Smooth muscle cell (in vitro differentiated cells): ENCODE results near the gene SULT1C4. TPM values are rescaled to one million over a fixed set of nuclear protein-coding genes. Genes with fewer than 3 reads are reported as not detected.
A peak's percentile ranks its signal among the peaks of the same experiment; 100 is the strongest.

Experiments used
- DNase-seq: peaks from one replicate; lab custom pipeline; 2025; ENCODE audit not compliant: unreplicated experiment; lab: John Stamatoyannopoulos, UW
- H2AFZ ChIP-seq: fragments of 200-600 bp; sonication (generic); 2 replicates; pipeline ENCODE4 v1.6.0; 2016; ENCODE audit warnings: antibody characterized with exemption, low read depth, mild to moderate bottlenecking
- H3F3A ChIP-seq: fragments of 200-600 bp; sonication (generic); 2 replicates; pipeline ENCODE4 v1.6.0; 2017; ENCODE audit warnings: antibody characterized with exemption, low read depth
- H3K27ac ChIP-seq: fragments of 200-600 bp; sonication (generic); 2 replicates; pipeline ENCODE4 v1.5.1; 2016; ENCODE audit warnings: low read depth, mild to moderate bottlenecking
- H3K27me3 ChIP-seq: fragments of 200-600 bp; sonication (generic); 2 replicates; pipeline ENCODE4 v1.6.1; 2016; ENCODE audit warnings: low read depth, mild to moderate bottlenecking
- H3K36me3 ChIP-seq: fragments of 200-600 bp; sonication (generic); 2 replicates; pipeline ENCODE4 v1.5.1; 2016; ENCODE audit warnings: low read depth
- H3K4me1 ChIP-seq: fragments of 200-600 bp; sonication (generic); 2 replicates; pipeline ENCODE4 v1.5.1; 2016; ENCODE audit warnings: low read depth
- H3K4me2 ChIP-seq: fragments of 200-600 bp; sonication (generic); 2 replicates; pipeline ENCODE4 v1.6.0; 2016; ENCODE audit warnings: mild to moderate bottlenecking
- H3K4me3 ChIP-seq: fragments of 200-600 bp; sonication (generic); 2 replicates; pipeline ENCODE4 v1.5.1; 2016; ENCODE audit warnings: mild to moderate bottlenecking
- H3K79me2 ChIP-seq: fragments of 200-600 bp; sonication (generic); 2 replicates; pipeline ENCODE4 v1.6.0; 2016; ENCODE audit warnings: low read depth, mild to moderate bottlenecking
- H3K9ac ChIP-seq: fragments of 200-600 bp; sonication (generic); 2 replicates; pipeline ENCODE4 v1.6.0; 2016; ENCODE audit warnings: low read depth
- H3K9me3 ChIP-seq: fragments of 200-600 bp; sonication (generic); replicated peaks from 2 replicates; pipeline ENCODE4 v1.5.1; 2016; ENCODE audit warnings: low read depth
- H4K20me1 ChIP-seq: fragments of 200-600 bp; sonication (generic); 2 replicates; pipeline ENCODE4 v1.6.0; 2016; ENCODE audit warnings: low read depth
- WGBS: methylation state at CpG from one replicate; pipeline ENCODE4 v1.1.7; 2016; ENCODE audit warnings: low lambda C conversion rate; 5-methylcytosine and 5-hydroxymethylcytosine counted together
- polyA plus RNA-seq: library from polyadenylated mRNA; unstranded; fragments of >200 nt; fragmentation: Nextera tagmentation; extraction: Ambion mirVana; gene quantifications from 2 replicates; pipeline ENCODE4 v1.2.1, GENCODE V29; 2016
- total RNA-seq: library from RNA; depleted of rRNA; stranded (reverse); fragments of >200 nt; gene quantifications from 2 replicates; pipeline ENCODE4 v1.2.3, GENCODE V29; 2014
- TF ChIP-seq, protein P1 (sequence below): fragments of 200-600 bp; sonication (generic); IDR thresholded peaks from 2 replicates; pipeline ENCODE4 v1.5.1; 2017; ENCODE audit warnings: borderline replicate concordance, mild to moderate bottlenecking, antibody characterized with exemption; ENCODE audit not compliant: insufficient read depth, poor library complexity, severe bottlenecking

SULT1C4 gene
- total and polyA plus RNA-seq, 2 experiments from 2014 or later = 4.7 to 9.2 TPM

- TF ChIP-seq, protein P1, sequence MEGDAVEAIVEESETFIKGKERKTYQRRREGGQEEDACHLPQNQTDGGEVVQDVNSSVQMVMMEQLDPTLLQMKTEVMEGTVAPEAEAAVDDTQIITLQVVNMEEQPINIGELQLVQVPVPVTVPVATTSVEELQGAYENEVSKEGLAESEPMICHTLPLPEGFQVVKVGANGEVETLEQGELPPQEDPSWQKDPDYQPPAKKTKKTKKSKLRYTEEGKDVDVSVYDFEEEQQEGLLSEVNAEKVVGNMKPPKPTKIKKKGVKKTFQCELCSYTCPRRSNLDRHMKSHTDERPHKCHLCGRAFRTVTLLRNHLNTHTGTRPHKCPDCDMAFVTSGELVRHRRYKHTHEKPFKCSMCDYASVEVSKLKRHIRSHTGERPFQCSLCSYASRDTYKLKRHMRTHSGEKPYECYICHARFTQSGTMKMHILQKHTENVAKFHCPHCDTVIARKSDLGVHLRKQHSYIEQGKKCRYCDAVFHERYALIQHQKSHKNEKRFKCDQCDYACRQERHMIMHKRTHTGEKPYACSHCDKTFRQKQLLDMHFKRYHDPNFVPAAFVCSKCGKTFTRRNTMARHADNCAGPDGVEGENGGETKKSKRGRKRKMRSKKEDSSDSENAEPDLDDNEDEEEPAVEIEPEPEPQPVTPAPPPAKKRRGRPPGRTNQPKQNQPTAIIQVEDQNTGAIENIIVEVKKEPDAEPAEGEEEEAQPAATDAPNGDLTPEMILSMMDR = no peak
- WGBS = 64% methylated on average over 3 of the region's 3 CpGs
- Histone ChIP-seq H3F3A (no peaks in the 10 kb centered on the region), H2AFZ (no peak overlapping the region), H3K9me3 (peaks cover 14% of the 10 kb centered on the region), H3K27me3 (no peaks in the 10 kb centered on the region), H3K4me3 (no peak overlapping the region), H3K4me2 (no peak overlapping the region), H3K27ac (no peak overlapping the region), H3K79me2 (no peaks in the 10 kb centered on the region), H4K20me1 (no peaks in the 10 kb centered on the region), H3K9ac (no peak overlapping the region), H3K4me1 (no peaks in the 10 kb centered on the region), H3K36me3 (no peaks in the 10 kb centered on the region)
- DNase-seq = no peak
These were observed 19.1 kb downstream of the SULT1C4 start for GRCh38 chr2:108396845-108397244.

- no peaks in the 10 kb centered on the region for H3F3A ChIP-seq
- no peaks in the 10 kb centered on the region for H3K79me2 ChIP-seq
- H3K27me3 ChIP-seq = no peaks in the 10 kb centered on the region
- H3K4me1 ChIP-seq = no peaks in the 10 kb centered on the region
- H3K4me3 ChIP-seq = no peak overlapping the region
- H3K36me3 ChIP-seq = no peaks in the 10 kb centered on the region
- H2AFZ ChIP-seq = no peak overlapping the region
- H4K20me1 ChIP-seq = no peaks in the 10 kb centered on the region
- TF ChIP-seq, protein P1 = no peak
- DNase-seq = no peak
- H3K9ac ChIP-seq = no peak overlapping the region
- 97% methylated on average over 2 of the region's 2 CpGs for whole genome bisulfite sequencing
- H3K4me2 ChIP-seq = no peak overlapping the region
- peaks cover 6% of the 10 kb centered on the region for H3K9me3 ChIP-seq
- no peak overlapping the region for H3K27ac ChIP-seq
These were observed 21.7 kb downstream of the SULT1C4 start for GRCh38 chr2:108399479-108399878.

- no peaks in the 10 kb centered on the region for H3K27me3 ChIP-seq
- no peaks in the 10 kb centered on the region for H4K20me1 ChIP-seq
- H3F3A ChIP-seq = no peaks in the 10 kb centered on the region
- no peak overlapping the region for H3K4me3 ChIP-seq
- no peak overlapping the region for H3K9ac ChIP-seq
- no peak overlapping the region for H2AFZ ChIP-seq
- H3K9me3 ChIP-seq = peaks cover 6% of the 10 kb centered on the region
- DNase-seq = no peak
- no peak overlapping the region for H3K27ac ChIP-seq
- no peaks in the 10 kb centered on the region for H3K4me1 ChIP-seq
- TF ChIP-seq, protein P1 = no peak
- H3K79me2 ChIP-seq = no peaks in the 10 kb centered on the region
- H3K36me3 ChIP-seq = no peaks in the 10 kb centered on the region
- H3K4me2 ChIP-seq = no peak overlapping the region
- WGBS = 88% methylated on average over 3 of the region's 3 CpGs
These were observed 24.0 kb downstream of the SULT1C4 start for GRCh38 chr2:108401800-108402199.

GRCh38 chr2:108403494-108403893 is 25.7 kb downstream of the SULT1C4 start:
- no peaks in the 10 kb centered on the region for H3K79me2 ChIP-seq
- H3F3A ChIP-seq = no peaks in the 10 kb centered on the region
- TF ChIP-seq, protein P1 = no peak
- no peaks in the 10 kb centered on the region for H3K36me3 ChIP-seq
- H4K20me1 ChIP-seq = no peaks in the 10 kb centered on the region
- H3K9ac ChIP-seq = no peak overlapping the region
- peak; percentile 14 for DNase-seq
- H3K27me3 ChIP-seq = no peaks in the 10 kb centered on the region
- peaks cover 6% of the 10 kb centered on the region for H3K9me3 ChIP-seq
- H3K4me2 ChIP-seq = peak overlapping the region; percentile 10
- H3K4me3 ChIP-seq = no peak overlapping the region
- WGBS = 9% methylated on average over 7 of the region's 7 CpGs
- no peaks in the 10 kb centered on the region for H3K4me1 ChIP-seq
- no peak overlapping the region for H2AFZ ChIP-seq
- H3K27ac ChIP-seq = peak overlapping the region; percentile 63
